Mammary epithelial cell (primary cell): ENCODE measurements around the gene MYO5A.

Source experiments
- CTCF ChIP-seq, 2 donors: IDR thresholded peaks in 1 of 2; conservative IDR thresholded peaks in 1 of 2; 2 replicates each; pipeline ENCODE4 v1.5.1; 2011 to 2012; ENCODE audit warnings: inconsistent platforms in 2 of 2, low read length in 2 of 2, mild to moderate bottlenecking in 2 of 2, control low read depth in 1 of 2, low read depth in 1 of 2; ENCODE audit not compliant: insufficient read depth in 1 of 2; ENCODE audit errors: extremely low read depth in 1 of 2
- EZH2 ChIP-seq: IDR thresholded peaks from 2 replicates; pipeline ENCODE4 v1.6.1; 2012; ENCODE audit warnings: low read length, inconsistent platforms, borderline replicate concordance

GRCh38 chr15:52419494-52419893, 109.2 kb downstream of the MYO5A start:
- no peak for TF ChIP-seq CTCF (conservative IDR thresholded peaks at IDR 0.05 in 1 of 2, IDR thresholded peaks at IDR 0.05 in 1 of 2; ENCODE audit: extremely low read depth in 1 of 2, insufficient read depth in 1 of 2, low read depth in 1 of 2, low read length in 2 of 2)
- TF ChIP-seq EZH2: no peak
